Activated CD4-positive, alpha-beta T cell treated with anti-CD3 and anti-CD28 coated beads for 48 hours (primary cell): Measurements from ENCODE around the gene TMEM271.
"Not testable (repeated sequence)": the region's sequence is repeated elsewhere in the genome, so short reads cannot be mapped to it uniquely, and the experiment has no call there.

Source experiments
- DNase-seq: peaks from one replicate; pipeline ENCODE4 v3.0.0-alpha.2; 2020

Gene TMEM271

DNA sequence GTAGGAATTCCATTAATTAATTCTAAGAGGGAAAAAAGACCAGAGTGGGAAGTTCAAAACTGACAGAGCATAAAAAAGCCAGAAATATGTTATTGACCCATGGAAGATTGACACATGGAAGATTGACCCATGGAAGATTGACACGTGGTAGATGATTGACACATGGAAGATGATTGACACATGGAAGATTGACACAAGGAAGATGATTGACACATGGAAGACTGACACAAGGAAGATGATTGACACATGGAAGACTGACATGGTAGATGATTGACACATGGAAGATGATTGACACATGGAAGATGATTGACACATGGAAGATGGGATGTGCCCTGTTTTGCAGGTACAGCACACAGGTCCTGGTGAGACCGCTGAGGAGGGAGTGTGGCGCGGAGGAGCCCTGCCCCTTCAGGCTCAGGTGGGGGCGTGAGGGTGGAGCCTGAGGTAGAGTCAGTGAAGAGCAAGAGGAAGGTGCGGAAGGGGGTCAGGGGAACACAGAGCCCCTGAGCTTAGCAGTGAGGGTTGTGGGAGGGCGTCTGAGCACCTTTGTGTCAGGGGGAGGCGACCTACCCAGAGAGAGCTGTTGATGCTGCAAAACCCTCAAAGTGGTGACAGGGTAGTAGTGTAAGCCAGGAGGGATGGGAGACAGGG, 33.4 kb upstream of the TMEM271 start:
- DNase-seq, result no peak

DNA sequence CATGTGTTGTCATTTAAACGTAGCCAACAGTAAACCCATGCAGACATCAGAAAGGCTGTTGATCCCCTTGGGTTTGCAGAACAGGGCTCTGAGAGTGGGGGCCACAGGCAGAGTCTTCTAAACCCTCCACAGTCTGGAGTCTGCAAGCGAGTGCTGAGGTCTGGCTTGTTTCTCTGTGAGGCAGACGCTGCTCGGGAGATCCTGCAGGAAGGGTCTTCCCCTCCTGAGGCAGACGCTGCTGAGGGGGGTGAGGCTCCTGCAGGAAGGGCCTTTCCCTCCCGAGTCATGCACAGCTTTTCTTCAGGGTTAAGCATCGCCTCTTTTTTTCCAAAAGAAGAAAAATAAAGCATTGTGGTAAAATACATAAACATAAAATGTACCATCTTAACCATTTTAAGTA, 32.1 kb upstream of the TMEM271 start:
- no peak for DNase-seq

DNA sequence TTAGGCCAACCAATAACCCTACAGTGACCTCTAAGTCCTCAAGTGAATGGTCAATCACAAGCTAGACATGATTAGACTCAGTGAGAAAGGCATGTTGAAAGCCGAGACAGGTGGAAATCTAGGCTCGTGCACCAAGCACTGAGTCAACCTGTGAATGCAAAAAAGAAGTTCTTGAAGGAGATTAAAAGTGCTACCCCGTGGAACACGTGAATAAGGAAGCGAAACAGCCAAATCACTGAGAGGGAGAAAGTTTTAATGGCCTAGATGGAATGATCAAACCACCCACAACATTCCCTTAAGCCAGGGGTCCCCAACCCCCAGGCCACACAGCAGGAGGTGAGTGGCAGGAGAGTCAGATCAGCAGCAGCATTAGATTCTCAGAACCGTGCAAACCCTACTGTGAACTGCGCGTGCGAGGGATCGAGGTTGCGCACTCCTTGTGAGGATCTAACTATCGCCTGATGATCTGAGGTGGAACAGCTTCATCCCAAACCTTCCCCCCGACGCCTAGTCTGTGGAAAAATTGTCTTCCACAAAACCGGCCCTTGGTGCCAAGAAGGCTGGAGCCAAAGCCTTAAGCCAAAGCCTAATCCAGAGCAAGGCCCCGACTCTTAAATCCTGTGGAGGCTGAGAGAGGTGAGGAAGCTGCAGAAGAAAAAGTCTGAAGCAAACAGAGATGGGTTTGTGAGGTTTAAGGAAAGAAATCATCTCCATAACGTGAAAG, 29.8 kb upstream of the TMEM271 start:
- no peak for DNase-seq

DNA sequence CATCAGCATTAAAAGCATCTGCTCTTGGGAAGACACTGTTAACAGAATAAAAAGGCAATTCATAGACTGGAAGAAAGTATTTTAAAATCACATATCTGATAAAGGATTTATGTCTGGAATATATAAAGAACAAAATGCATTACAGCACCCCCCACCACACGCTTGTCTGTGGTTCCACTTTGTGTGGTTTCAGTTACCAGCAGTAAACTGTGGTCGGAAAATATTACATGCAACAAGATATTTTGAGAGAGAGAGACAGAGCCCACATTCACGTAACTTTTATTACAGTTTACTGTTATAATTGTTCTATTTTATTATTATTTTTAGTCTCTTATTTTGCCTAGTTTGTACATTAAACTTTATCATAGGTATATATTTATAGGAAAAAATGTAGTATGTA, 28.0 kb upstream of the TMEM271 start:
- peak; percentile 30 for DNase-seq

DNA sequence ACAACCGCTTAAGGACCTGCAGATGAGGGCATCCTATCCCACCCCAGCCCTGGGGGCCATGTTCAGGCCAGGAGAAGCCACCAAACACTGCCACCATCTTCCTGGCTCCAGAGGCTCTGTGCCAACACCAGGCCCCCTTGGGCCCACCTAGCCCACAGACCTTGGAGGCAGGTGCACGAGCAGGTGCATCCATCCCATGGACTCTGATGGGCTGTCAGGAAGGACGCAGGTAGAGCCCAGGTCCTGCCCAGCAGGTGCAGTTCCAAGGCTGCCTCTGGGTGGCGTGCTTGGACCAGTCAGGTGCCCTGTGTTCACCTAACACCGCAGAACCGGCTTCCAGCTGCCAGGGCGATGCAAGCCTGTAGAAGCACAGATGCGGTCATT, 26.5 kb upstream of the TMEM271 start:
- DNase-seq, result peak; percentile 89

DNA sequence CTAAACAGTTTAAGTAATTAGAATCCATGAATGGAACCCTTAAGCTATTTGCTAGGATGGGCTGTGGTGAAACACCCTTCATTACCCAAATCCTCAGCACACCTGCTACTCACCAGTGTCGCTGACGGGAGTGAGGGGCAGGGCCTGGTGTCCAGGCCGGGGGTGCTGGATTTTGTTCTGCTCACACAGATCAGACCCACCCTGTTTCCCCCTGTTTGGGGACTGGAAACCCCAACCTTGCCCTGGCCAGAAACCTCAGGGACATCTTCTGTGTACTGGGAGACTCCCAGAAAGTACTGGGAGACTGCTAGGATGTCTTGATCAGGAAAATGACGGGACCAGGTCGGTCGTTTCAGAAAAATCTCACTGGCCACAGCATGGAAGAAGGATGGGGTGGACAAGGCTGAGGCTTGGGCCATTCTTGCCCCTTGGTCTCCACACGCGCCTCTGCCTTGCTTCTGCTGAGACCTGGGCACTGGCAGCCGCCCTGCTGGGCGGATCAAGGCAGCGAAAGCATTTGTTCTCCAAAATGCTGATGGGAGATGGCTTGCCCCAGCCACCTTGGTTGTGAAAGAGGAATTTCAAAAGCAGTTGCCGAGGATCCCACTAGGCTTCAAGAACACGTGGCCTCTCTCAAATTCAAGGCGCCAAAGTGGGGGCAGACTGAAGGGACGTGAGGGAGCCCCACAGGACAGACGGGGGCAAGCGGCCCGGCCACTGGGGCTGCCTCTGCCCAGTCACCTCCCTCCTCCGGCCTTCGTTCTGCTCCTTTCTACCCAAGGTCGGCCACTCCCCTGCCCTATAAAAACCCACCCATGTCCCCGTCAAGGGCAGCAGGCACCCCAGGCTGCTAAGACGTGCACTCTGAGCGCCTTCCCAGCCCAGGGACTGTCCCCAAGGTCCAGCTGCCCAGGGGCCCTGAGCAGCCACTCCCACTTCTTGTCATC, 25.8 kb upstream of the TMEM271 start:
- DNase-seq, result no peak

DNA sequence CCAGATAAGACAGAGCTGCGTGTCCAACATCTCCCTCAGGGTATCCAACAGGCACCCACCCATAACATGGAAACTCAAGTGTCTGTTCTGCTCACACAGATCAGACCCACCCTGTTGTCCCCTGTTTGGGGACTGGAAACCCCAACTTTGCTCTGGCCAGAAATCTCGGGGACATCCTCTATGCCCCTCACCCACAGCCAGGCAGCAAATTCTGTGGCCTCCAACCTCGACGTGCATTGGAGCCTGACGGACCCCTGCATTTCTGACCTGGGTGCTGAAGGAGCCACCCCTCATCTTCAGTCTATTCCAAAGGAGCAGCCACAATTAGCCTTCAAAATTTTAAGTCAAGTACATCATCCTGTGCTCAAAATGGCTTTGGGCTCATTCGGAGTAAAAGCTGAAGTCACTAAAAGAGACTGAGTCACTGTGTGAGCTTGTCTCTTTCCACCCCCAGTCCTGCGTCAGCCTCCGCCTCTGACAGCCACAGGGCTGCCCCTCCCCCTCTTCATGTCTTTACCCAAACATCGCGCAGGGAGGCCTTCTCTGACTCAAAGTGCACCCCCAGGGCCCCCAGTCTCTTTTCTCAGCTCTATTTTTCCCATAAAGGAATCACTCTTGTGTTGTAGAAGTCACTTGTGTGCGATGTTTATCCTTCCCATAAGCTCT, 24.9 kb upstream of the TMEM271 start:
- peak; percentile 76 for DNase-seq

DNA sequence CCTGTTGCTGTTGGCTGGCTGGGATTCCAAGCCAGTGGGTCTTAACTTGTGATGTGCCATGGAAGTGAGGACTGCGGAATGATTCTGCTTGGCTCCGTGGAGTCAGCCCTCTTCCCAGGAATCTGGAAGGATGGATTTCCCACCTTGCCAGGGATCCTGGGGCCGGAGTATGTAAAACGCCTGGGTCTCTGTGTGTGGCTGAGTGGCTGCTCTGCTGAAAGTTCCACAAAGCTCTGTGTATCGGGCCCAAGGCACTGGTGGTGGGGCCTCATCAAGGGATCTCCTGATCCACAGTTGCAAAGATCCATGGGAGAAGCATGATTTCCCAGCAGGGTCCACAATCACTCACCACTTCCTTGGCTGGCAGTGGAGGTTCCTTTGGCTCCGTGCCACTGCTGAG, 24.1 kb upstream of the TMEM271 start:
- DNase-seq, result no peak

DNA sequence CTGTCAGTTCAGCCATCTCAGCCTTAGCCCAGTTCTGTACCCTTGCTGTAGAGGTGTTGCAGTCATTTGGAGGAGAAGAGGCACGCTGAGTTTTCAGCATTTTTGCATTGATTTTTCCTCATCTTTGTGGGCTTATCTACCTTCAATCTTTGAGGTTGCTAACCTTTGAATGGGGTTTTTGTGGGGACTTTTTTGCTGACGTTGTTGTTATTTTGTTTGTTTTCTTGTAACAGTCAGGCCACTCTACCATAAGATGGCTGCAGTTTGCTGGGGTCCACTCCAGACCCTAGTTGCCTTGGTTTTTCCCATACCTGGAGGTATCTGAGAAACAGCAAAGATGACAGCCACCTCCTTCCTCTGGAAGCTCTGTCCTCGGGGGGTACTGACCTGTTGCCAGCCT, 22.8 kb upstream of the TMEM271 start:
- DNase-seq, result no peak

DNA sequence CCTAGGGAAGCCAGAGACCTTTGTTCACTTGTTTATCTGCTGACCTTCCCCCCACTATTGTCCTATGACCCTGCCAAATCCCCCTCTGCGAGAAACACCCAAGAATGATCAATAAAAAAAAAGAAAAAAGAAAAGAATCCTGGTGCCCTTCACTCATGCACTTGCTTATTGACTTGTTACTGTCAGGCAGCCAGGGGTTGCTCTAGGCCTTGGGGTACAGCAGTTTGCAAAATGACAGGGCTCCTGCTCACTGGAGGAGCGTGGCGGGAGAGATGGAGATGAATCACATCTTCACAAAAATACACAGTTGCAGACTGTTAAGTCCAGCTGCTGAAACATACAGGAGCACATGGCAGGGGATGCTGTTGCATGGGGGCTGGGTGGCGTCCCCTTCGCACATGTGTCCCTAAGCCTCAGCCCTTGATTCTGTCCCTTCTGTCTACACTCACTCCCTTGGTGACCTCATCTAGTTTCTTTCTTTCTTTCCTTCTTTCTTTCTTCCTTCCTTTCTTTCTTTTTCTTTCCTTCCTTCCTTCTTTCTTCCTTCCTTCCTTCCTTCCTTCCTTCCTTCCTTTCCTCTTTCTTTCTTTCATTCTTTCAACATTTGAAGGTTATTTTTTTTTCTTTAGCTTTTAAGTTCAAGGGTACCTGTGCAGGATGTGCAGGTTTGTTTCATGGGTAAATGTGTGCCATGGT, 16.9 kb upstream of the TMEM271 start:
- DNase-seq, result no peak

DNA sequence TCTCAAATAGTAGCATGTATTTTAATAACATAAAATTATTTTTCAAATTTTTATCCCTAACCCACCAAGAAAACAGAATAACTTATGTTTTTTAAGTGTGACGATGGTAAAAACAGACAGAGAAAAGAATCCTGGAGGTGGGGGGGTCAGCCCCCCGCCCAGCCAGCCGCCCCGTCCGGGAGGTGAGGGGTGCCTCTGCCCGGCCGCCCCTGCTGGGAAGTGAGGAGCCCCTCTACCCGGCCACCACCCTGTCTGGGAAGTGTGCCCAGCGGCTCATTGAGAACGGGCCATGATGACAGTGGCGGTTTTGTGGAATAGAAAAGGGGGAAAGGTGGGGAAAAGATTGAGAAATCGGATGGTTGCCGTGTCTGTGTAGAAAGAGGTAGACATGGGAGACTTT, 16.1 kb upstream of the TMEM271 start:
- DNase-seq, result not testable (repeated sequence)

DNA sequence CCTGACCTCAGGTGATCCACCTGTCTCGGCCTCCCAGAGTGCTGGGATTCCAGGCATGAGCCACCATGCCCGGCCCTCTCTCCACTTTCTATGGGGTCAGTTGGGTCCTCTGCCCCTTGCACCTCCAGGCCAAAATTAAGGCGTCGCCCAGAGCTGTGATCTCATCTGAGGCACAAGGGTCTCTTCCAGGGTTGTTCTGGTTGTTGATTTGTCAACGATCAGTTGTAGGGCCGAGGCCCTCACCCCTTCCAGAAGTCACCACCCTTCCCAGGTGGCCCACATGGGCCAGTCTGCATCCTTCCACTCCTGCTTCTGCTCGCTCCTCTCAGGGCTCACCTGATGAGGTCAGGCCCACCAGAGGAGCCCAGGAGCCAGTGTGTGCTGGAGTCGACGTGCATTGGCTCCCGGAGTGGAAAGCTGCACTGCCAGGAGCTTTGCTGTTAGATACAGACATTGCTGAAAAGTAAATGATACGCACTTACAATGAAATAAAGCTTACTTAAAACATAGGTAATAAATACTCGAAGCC, 14.3 kb upstream of the TMEM271 start:
- DNase-seq, result no peak

DNA sequence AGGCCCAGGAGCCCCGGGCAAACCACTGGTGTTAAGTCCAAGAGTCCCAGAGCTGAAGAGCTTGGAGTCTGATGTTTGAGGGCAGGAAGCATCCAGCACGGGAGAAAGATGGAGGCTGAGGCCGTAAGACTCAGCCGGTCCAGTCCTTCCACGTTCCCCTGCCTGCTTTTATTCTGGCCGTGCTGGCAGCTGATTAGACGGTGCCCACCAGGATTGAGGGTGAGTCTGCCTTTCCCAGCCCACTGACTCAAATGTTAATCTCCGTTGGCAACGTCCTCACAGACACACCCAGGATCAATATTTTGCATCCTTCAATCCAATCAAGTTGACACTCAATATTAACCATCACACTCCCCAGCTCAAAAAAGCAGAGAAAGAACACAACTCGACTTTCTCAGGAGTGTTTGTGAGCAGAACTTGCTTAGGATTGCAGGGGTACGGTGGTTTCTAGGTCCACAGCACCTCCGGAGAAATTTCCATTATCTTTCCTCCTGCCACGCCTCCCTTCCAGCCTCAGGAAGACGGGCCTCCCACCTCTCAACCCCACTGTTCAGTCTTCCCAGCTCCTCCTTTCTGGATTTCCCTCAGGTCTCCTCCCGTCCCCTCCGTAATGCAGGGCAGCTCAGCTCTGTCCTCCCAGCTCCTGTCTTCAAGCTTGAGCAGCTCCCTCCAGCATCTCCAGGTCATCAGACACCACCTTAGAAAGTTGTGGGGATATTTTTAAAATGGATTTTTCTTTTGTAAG, 13.3 kb upstream of the TMEM271 start:
- DNase-seq, result no peak

DNA sequence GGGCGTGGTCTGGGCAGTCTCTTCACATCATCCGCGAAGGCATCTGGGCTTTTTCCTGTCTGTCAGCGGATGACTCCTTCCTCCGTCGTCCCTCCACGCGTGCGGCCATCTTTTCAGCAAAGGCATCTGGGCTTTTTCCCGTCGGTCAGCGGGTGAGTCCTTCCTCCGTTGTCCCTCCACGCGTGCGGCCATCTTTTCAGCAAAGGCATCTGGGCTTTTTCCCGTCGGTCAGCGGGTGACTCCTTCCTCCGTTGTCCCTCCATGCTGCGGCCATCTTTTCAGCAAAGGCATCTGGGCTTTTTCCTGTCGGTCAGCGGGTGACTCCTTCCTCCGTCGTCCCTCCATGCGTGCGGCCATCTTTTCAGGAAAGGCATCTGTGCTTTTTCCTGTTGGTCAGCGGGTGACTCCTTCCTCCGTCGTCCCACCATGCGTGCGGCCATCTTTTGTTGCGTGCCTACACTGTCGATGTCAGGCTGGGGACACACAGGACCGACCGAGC, 12.3 kb upstream of the TMEM271 start:
- DNase-seq, result no peak

DNA sequence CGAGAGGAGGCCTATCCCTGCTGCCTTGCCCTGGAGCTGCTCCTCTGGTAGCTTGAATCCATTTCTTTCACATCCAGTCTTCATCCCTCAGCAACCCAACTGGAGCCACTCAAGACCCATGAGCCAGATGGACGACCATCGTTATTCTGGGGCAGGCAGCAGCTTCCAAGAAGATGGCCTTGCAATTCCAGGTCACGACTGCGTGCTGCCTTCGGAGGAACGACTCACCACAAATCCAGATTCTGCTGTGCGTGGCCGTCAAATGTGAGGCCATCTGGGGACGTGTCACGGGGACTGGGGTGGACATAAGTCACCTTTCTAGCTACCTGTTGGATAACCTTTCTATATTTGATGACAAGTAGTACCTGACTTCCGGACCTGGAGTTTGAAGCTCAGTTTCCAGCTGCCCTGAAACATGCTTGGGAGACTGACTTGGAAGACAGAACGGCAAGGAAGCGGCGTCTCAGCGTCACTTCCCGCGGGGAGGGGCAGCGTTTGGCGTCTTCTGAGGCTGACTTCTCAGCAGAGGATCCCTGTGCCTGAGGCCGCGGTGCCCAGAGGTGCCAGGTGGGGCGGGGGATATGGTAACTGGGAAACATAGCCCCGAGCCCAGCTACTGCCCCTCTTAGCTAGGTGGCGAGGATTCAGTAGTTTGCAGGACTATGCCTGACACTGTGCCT, 11.7 kb upstream of the TMEM271 start:
- DNase-seq, result no peak

DNA sequence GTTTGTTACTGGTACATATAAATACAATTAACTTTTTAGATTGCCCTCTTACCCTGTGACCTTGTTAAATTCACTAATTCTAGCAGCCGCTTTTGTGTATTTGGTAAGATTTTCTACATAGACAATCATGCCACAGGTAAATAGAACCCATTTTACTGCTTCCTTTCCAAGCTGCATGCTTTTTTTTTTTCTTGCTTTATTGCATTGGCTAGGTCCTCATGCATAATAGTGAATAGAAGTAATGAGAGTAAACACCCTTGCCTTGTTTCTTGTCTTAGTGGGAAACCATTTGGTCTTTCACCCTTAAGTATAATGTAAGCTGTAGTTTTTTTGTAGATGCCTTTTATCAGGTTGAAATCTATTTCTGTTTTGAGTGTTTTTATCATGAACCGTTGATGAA, 7.7 kb upstream of the TMEM271 start:
- no peak for DNase-seq

DNA sequence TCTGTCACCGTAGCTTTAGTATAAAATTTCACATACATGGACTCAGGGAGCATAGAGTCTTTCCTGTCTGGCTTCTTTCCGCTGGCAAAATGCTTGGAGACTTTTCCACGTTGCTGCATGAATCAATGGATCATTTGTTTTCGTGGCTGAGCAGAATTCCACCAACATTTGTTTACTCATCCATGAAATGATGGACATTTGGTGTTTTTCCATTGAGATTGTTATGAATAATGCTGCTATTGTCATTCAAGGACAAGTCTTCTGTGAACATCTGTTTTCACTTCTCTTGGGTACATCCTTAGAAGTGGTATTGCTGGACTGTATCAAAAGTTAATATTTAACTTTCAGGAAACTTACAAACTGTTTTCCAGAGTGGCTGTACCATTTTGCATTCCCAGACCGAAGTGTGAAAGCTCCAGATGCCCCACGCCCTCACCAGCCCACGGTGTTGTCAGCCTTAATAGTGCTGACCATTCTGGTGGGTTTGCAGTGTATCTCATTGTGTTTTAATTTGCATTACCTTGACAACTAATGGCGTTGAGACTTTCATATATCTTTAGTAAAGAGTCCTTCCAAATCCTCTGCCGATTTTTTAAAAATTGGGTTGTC, 5.8 kb upstream of the TMEM271 start:
- DNase-seq, result no peak

DNA sequence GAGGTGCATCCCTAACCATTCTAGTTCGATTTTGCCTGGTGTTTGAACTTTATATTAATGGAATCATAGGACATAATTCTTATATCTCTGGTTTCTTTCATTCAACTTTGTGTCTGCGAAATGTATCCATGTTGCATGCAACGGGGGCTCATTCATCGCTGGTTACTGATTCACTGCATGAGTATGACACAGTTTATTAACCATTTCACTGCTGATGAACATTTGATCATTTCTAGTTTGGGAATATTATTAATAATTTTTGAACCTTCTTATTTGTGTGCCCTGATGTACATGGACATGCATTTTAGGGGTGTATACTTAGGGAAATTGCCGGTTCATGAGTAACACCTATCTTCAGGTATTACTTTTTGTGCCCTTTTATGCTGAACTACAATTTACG, 5.1 kb upstream of the TMEM271 start:
- no peak for DNase-seq

DNA sequence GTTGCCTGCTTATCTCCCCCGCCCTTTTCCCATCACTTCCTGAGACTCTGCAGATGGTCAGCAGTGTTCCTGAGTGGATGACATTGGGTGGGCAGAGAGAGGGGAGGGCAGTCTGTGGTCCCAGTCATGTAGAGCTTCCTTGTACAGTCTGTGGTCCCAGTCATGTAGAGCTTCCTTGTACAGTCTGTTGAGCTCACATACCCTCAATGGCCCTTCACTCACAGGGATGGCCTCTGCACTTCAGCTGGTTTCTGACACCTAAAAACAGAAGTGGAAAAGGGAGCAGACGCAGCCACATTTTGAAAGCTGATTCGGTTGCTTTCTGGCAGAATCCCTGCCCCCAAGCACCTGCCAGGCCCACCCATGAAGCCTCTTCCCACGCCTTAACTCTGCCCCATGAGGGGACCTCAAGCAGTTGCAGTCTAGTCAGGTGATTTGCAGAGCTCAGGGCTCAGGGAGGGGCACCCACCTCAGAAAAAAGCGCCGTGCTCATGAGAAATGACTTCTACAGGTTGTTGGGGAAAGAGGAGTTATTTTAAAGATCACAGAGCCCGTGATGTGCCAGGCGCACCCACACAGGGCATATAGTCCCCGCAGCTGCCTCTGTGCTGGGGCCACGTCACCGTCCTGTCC, 3.6 kb upstream of the TMEM271 start:
- no peak for DNase-seq
